ENCODE results near the gene SLC43A2. TPM values are rescaled to one million over a fixed set of nuclear protein-coding genes. Genes with fewer than 3 reads are reported as not detected.

SLC43A2 gene
- total RNA-seq, 2 experiments from 2014 or later, result 0.73 to 0.85 TPM

GRCh38 chr17:1640329-1641064, 11.9 kb upstream of the SLC43A2 start:
- Mint-ChIP-seq H3K9me3 (no peaks in the 10 kb centered on the region), H3K27me3 (no peaks in the 10 kb centered on the region), H3K27ac (no peak overlapping the region), H3K36me3 (ENCODE audit: low read depth) (no peaks in the 10 kb centered on the region), H3K4me1 (peaks cover 17% of the 10 kb centered on the region), H3K4me3 (no peak overlapping the region)
- ChIA-PET CTCF (no interaction called here), POLR2A (interaction anchor here (1.2 to 1.4 kb wide), 2 partner anchors 9 to 11 kb away, joined by 4 to 5 read pairs; partner anchors contain the start of gene RILP)
- DNase-seq, result no peak

- Mint-ChIP-seq H3K27me3 (no peaks in the 10 kb centered on the region), H3K36me3 (ENCODE audit: low read depth) (no peaks in the 10 kb centered on the region), H3K4me3 (no peak overlapping the region), H3K9me3 (no peaks in the 10 kb centered on the region), H3K27ac (no peak overlapping the region), H3K4me1 (peaks cover 9% of the 10 kb centered on the region)
- CTCF ChIA-PET, result interaction anchor here (0.7 kb wide), 1 partner anchor 217 kb away, joined by 3 read pairs; no protein-coding TSS in a partner anchor
- POLR2A ChIA-PET, result interaction anchor here (1.8 kb wide), 1 partner anchor 11 kb away, joined by 5 read pairs; the partner anchor contains the start of gene SLC43A2
- no peak for DNase-seq
Measured at GRCh38 chr17:1639549-1640180, 11.0 kb upstream of the SLC43A2 start.

- Mint-ChIP-seq H3K4me1 (no peaks in the 10 kb centered on the region), H3K27me3 (no peaks in the 10 kb centered on the region), H3K9me3 (no peaks in the 10 kb centered on the region), H3K4me3 (no peak overlapping the region), H3K27ac (no peak overlapping the region), H3K36me3 (ENCODE audit: low read depth) (no peaks in the 10 kb centered on the region)
- ChIA-PET CTCF (interaction anchor here (0.7 to 1.1 kb wide), 2 partner anchors 8 to 216 kb away, joined by 3 to 4 read pairs; no protein-coding TSS in a partner anchor), POLR2A (interaction anchor here (1.8 kb wide), 1 partner anchor 10 kb away, joined by 5 read pairs; the partner anchor contains the start of gene SLC43A2)
- no peak for DNase-seq
Measured at GRCh38 chr17:1638624-1639300, 10.1 kb upstream of the SLC43A2 start.

GRCh38 chr17:1638171-1638590, 9.5 kb upstream of the SLC43A2 start:
- H3K27me3 Mint-ChIP-seq, result no peaks in the 10 kb centered on the region
- no peaks in the 10 kb centered on the region for H3K36me3 Mint-ChIP-seq (ENCODE audit: low read depth)
- ChIA-PET POLR2A (interaction anchor here (1.8 kb wide), 1 partner anchor 9 kb away, joined by 5 read pairs; the partner anchor contains the start of gene SLC43A2), CTCF (interaction anchor here (1.1 kb wide), 1 partner anchor 8 kb away, joined by 4 read pairs; no protein-coding TSS in a partner anchor)
- H3K4me1 Mint-ChIP-seq, result no peaks in the 10 kb centered on the region
- DNase-seq, result no peak
- no peak overlapping the region for H3K4me3 Mint-ChIP-seq
- H3K27ac Mint-ChIP-seq, result no peak overlapping the region
- H3K9me3 Mint-ChIP-seq, result no peaks in the 10 kb centered on the region

DNA sequence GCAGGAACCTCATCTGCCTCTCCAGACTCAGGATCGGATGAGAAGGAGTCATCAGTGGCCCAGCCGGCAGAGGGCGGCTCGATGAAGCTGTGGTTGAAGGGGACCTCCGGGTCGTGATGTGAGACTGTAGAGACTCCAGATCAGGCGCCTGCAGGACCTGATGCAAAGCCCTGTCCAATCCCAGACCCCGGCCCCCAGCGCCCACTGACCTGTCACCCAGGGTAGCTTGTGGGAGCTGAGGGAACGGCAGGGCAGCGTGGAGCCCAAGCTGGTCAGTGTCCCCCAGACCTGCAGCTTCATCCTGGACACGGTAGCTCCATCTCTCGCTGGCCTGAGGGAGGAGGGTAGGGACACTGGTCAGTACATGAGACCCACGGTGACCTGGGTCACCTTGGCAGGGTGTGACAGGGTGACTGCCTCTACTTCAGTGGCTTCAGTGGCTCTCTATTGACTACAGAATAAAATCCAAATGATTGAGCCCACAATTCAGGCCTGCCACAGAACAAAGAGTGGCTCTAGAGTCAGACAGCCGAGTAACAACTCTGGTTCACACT, 8.2 kb upstream of the SLC43A2 start:
- Mint-ChIP-seq H3K4me1 (no peaks in the 10 kb centered on the region), H3K36me3 (ENCODE audit: low read depth) (no peaks in the 10 kb centered on the region), H3K27me3 (peaks cover under 1% of the 10 kb centered on the region), H3K9me3 (no peaks in the 10 kb centered on the region), H3K4me3 (no peak overlapping the region), H3K27ac (no peak overlapping the region)
- CTCF ChIA-PET, result interaction anchor here (1.6 kb wide), 1 partner anchor 12 kb away, joined by 5 read pairs; the partner anchor contains the start of gene RILP
- POLR2A ChIA-PET, result no interaction called here
- no peak for DNase-seq

- no peak overlapping the region for H3K4me3 Mint-ChIP-seq
- H3K27ac Mint-ChIP-seq, result no peak overlapping the region
- ChIA-PET CTCF (interaction anchor here (1.4 to 1.6 kb wide), 2 partner anchors 13 to 62 kb away, joined by 4 to 5 read pairs; partner anchors contain the start of gene RILP), POLR2A (no interaction called here)
- H3K4me1 Mint-ChIP-seq, result no peaks in the 10 kb centered on the region
- H3K36me3 Mint-ChIP-seq (ENCODE audit: low read depth), result no peaks in the 10 kb centered on the region
- no peak for DNase-seq
- H3K27me3 Mint-ChIP-seq, result peaks cover 5% of the 10 kb centered on the region
- H3K9me3 Mint-ChIP-seq, result no peaks in the 10 kb centered on the region
Measured at GRCh38 chr17:1635675-1636465, 7.2 kb upstream of the SLC43A2 start.

DNA sequence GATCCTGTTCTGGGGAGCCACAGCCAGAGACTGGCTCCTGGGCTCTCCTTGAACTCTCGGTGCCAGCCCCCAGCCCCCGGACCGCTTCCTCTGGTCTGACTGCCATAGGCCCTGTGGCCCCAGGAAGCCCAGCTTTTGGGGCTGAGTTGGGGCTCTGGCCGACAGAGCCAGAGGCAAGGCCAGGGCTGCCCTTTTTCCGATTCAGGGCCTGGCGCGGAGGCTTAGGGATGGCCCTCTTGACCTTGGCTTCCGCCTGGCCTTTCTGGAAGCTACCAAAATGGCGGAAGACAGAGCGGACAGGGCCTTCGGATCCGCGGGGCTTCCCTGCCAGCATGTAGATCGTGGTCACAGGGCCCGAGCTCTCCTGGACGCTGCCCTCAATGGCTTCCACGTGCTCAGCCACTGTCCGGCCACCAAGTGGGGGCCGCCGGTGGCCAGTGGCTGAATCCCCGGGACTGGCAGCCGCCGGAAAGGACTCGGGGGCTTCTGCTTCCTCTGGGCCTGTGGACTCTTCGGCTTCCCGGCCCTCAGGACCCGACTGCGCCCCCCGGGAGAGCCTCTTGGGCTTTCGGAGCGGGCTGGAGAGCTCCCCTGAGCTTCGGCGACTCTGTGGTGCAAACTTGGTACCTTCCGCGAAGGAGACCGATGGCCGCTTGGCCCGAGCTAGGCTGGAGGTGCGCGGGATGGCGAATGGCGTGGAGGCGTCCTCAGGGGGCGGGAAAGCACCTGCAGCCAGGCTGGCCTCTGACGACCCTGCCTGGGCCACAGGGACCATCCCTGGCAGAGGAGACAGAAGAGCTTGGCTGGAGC, 6.4 kb upstream of the SLC43A2 start:
- Mint-ChIP-seq H3K4me1 (peaks cover 3% of the 10 kb centered on the region), H3K27me3 (peaks cover 12% of the 10 kb centered on the region), H3K4me3 (no peak overlapping the region), H3K9me3 (no peaks in the 10 kb centered on the region), H3K27ac (no peak overlapping the region), H3K36me3 (ENCODE audit: low read depth) (no peaks in the 10 kb centered on the region)
- CTCF ChIA-PET, result interaction anchor here (1.4 kb wide), 1 partner anchor 61 kb away, joined by 4 read pairs; no protein-coding TSS in a partner anchor
- no peak for DNase-seq
- POLR2A ChIA-PET, result no interaction called here

DNA sequence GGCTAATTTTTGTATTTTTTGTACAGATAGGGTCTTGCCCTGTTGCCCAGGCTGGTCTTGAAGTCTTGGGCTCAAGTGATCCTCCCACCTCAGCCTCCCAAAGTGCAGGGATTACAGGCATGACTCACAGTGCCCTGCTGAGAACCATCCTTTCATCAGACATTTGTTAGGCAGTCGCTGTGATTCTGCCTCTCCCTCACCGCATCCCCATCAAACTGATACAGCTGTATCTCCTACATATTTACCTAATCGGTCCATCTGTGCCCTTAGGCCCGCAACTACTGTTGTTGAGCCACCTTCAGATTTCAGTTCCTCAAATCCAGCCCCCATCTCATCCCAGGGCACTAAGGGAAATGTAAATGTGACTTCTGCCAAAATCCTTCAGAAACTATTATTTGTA, 2.0 kb upstream of the SLC43A2 start:
- Mint-ChIP-seq H3K27ac (no peak overlapping the region), H3K36me3 (ENCODE audit: low read depth) (no peaks in the 10 kb centered on the region), H3K27me3 (peaks cover 34% of the 10 kb centered on the region), H3K4me1 (peaks cover 17% of the 10 kb centered on the region), H3K4me3 (peak overlapping the region; percentile 1), H3K9me3 (no peaks in the 10 kb centered on the region)
- ChIA-PET CTCF (interaction anchor here (0.5 to 4.5 kb wide), 15 partner anchors 8 to 570 kb away, joined by 3 to 33 read pairs (median 4); partner anchors contain the start of genes INPP5K and RILP), POLR2A (interaction anchor here (1.4 to 1.5 kb wide), 2 partner anchors 64 to 114 kb away, joined by 4 read pairs; partner anchors contain the start of gene INPP5K)
- no peak for DNase-seq

GRCh38 chr17:1629504-1630310, 1.1 kb upstream of the SLC43A2 start:
- ChIA-PET CTCF (interaction anchor here (0.5 to 4.5 kb wide), 15 partner anchors 9 to 438 kb away, joined by 3 to 33 read pairs (median 4); partner anchors contain the start of genes INPP5K and RILP), POLR2A (interaction anchor here (0.6 to 2.4 kb wide), 8 partner anchors 9 to 113 kb away, joined by 3 to 13 read pairs (median 4); partner anchors contain the start of genes INPP5K and RILP)
- H3K9me3 Mint-ChIP-seq, result no peaks in the 10 kb centered on the region
- H3K4me1 Mint-ChIP-seq, result peaks cover 17% of the 10 kb centered on the region
- no peaks in the 10 kb centered on the region for H3K36me3 Mint-ChIP-seq (ENCODE audit: low read depth)
- peak overlapping the region; percentile 60 for H3K27ac Mint-ChIP-seq
- peaks cover 40% of the 10 kb centered on the region for H3K27me3 Mint-ChIP-seq
- H3K4me3 Mint-ChIP-seq, result peak overlapping the region; percentile 82
- DNase-seq, result peak; percentile 82

GRCh38 chr17:1628856-1629503, 346 bp upstream of the SLC43A2 start:
- CTCF ChIA-PET, result interaction anchor here (1.2 to 4.5 kb wide), 7 partner anchors 12 to 296 kb away, joined by 3 to 33 read pairs (median 10); partner anchors contain the start of genes INPP5K and RILP
- Mint-ChIP-seq H3K4me1 (peaks cover 17% of the 10 kb centered on the region), H3K36me3 (ENCODE audit: low read depth) (no peaks in the 10 kb centered on the region), H3K4me3 (peak overlapping the region; percentile 83), H3K9me3 (no peaks in the 10 kb centered on the region), H3K27ac (peak overlapping the region; percentile 53), H3K27me3 (peaks cover 40% of the 10 kb centered on the region)
- POLR2A ChIA-PET, result interaction anchor here (1.0 to 2.4 kb wide), 7 partner anchors 10 to 113 kb away, joined by 3 to 13 read pairs (median 4); partner anchors contain the start of genes INPP5K and RILP
- DNase-seq, result peak; percentile 89
